ENCODE measurements around the gene SPATA6L. TPM values are rescaled to one million over a fixed set of nuclear protein-coding genes. Genes with fewer than 3 reads are reported as not detected.

The SPATA6L gene
- total RNA-seq, 1 experiment from 2014 or later: 1.8 TPM

GRCh38 chr9:4618700-4619099 is 47.6 kb downstream of the SPATA6L start (continued):
- TF ChIP-seq PRDM15 (CRISPR knock-in tag; IDR thresholded peaks at IDR 0.05) (no peak), RORB (CRISPR knock-in tag; IDR thresholded peaks at IDR 0.05) (no peak)

- DNase-seq (ENCODE audit: low spot score): no peak
- ChIA-PET POLR2A (no interaction called here), CTCF (interaction anchor here (1.0 kb wide), 1 partner anchor 69 kb away, joined by 3 read pairs; no protein-coding TSS in a partner anchor)
- peaks cover 39% of the 10 kb centered on the region for H3K4me1 Mint-ChIP-seq
- H3K27me3 Mint-ChIP-seq (ENCODE audit: low read depth): no peaks in the 10 kb centered on the region
- H3K27ac Mint-ChIP-seq: peak overlapping the region; percentile 88; the same call in 1 of the 2 replicates
- H3K9me3 Mint-ChIP-seq: no peaks in the 10 kb centered on the region
- no peaks in the 10 kb centered on the region for H3K36me3 Mint-ChIP-seq
- no peak overlapping the region for H3K4me3 Mint-ChIP-seq
- ATAC-seq: no peak
- TF ChIP-seq ZNF396 (CRISPR knock-in tag; IDR thresholded peaks at IDR 0.05; ENCODE audit: borderline replicate concordance) (no peak), USF2 (CRISPR knock-in tag; IDR thresholded peaks at IDR 0.05) (no peak), ETV6 (CRISPR knock-in tag; IDR thresholded peaks at IDR 0.05) (no peak), EMX1 (CRISPR knock-in tag; IDR thresholded peaks at IDR 0.05) (no peak), SMAD4 (CRISPR knock-in tag; IDR thresholded peaks at IDR 0.05) (no peak), FOXK1 (CRISPR knock-in tag; IDR thresholded peaks at IDR 0.05) (no peak), ZNF138 (CRISPR knock-in tag; conservative IDR thresholded peaks at IDR 0.05) (no peak), ELF4 (CRISPR knock-in tag; IDR thresholded peaks at IDR 0.05; ENCODE audit: low read depth) (no peak), GABPB1 (CRISPR knock-in tag; IDR thresholded peaks at IDR 0.05) (no peak), SMAD3 (CRISPR knock-in tag; IDR thresholded peaks at IDR 0.05; ENCODE audit: borderline replicate concordance) (no peak), OVOL2 (CRISPR knock-in tag; IDR thresholded peaks at IDR 0.05; ENCODE audit: borderline replicate concordance) (no peak), HMGA2 (CRISPR knock-in tag; IDR thresholded peaks at IDR 0.05) (no peak), PRRX2 (CRISPR knock-in tag; IDR thresholded peaks at IDR 0.05) (no peak)
- TF ChIP-seq, protein P1, sequence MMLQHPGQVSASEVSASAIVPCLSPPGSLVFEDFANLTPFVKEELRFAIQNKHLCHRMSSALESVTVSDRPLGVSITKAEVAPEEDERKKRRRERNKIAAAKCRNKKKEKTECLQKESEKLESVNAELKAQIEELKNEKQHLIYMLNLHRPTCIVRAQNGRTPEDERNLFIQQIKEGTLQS (CRISPR knock-in tag; conservative IDR thresholded peaks at IDR 0.05): no peak
These were observed 48.5 kb downstream of the SPATA6L start for GRCh38 chr9:4617752-4618151.

DNA sequence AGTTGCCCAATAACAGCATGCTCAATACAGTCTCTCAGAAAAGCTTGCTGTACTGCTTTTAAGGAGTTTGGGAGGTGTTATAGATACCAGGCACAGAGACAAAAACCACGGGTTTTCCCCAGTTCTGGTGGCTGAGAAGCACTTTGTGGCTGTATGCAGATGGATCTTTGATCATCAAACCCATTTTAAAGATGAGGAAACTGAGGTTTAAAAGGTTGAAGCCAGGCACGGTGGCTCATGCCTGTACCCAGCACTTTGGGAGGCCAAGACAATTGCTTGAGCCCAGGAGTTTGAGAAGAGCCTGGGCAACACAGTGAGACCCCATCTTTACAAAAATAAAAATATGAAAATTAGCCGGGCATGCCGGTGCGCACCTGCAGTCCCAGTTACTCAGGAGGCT is 50.5 kb downstream of the SPATA6L start:
- ATAC-seq: no peak
- H3K4me3 Mint-ChIP-seq: no peak overlapping the region
- TF ChIP-seq ZNF121 (CRISPR knock-in tag; IDR thresholded peaks at IDR 0.05): 0 out of 2 replicates have a peak, but pooled peaks have one; percentile 6
- TF ChIP-seq GRHL2 (CRISPR knock-in tag; IDR thresholded peaks at IDR 0.05; ENCODE audit: insufficient replicate concordance, severe bottlenecking): no peak
- TF ChIP-seq ELF4 (CRISPR knock-in tag; IDR thresholded peaks at IDR 0.05; ENCODE audit: low read depth): no peak
- no peak for TF ChIP-seq SMAD4 (CRISPR knock-in tag; IDR thresholded peaks at IDR 0.05)
- TF ChIP-seq TEAD4 (CRISPR knock-in tag; IDR thresholded peaks at IDR 0.05): no peak
- TF ChIP-seq ZNF671 (CRISPR knock-in tag; IDR thresholded peaks at IDR 0.05): no peak
- H3K36me3 Mint-ChIP-seq: no peaks in the 10 kb centered on the region
- no peak overlapping the region for H3K27ac Mint-ChIP-seq
- peaks cover 20% of the 10 kb centered on the region for H3K4me1 Mint-ChIP-seq
- POLR2A ChIA-PET: no interaction called here
- CTCF ChIA-PET: interaction anchor here (0.6 to 2.3 kb wide), 2 partner anchors 11 to 24 kb away, joined by 3 to 7 read pairs; no protein-coding TSS in a partner anchor
- DNase-seq (ENCODE audit: low spot score): no peak
- no peaks in the 10 kb centered on the region for H3K9me3 Mint-ChIP-seq
- no peaks in the 10 kb centered on the region for H3K27me3 Mint-ChIP-seq (ENCODE audit: low read depth)

All from WTC11 (cell line).